Skin of body (tissue), 2 donors: ENCODE results near the gene ITGA8. TPM values are rescaled to one million over a fixed set of nuclear protein-coding genes. Genes with fewer than 3 reads are reported as not detected.
A peak's percentile ranks its signal among the peaks of the same experiment; 100 is the strongest.
"Not testable (repeated sequence)": the region's sequence is repeated elsewhere in the genome, so short reads cannot be mapped to it uniquely, and the experiment has no call there.

Experiments
- DNase-seq: peaks from one replicate; lab custom pipeline; 2025; lab: John Stamatoyannopoulos, UW
- total RNA-seq: library from RNA; depleted of rRNA; stranded (reverse); fragments of >200 nt; gene quantifications from one replicate; pipeline ENCODE4 v1.2.3, GENCODE V29; 2014

ITGA8 gene
- total RNA-seq, 1 donor from 2014 or later, result 17.5 TPM

- DNase-seq, result no peak
Measured at GRCh38 chr10:15620836-15621515, 98.7 kb downstream of the ITGA8 start.

DNA sequence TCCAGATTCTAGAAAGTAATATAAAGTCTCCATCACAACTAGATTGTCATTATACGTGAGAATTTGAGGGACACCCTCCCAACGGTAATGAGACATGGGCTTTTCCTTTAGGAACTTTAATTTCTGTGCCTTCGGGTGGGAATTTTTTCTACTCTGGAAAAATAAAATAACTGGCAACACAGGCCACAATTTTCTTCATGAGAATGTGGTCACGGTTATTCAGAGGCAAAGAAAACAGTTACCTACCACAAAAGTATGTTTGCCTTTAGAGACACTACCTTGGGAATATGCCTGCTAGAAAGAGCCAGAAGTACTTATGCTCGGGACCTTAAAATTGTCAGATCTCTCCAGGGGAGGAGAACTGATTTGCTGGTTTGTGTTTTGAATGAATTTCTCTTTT lies 99.4 kb downstream of the ITGA8 start:
- DNase-seq, result no peak

- DNase-seq, result no peak
Measured at GRCh38 chr10:15609246-15609645, 110.5 kb downstream of the ITGA8 start.

DNA sequence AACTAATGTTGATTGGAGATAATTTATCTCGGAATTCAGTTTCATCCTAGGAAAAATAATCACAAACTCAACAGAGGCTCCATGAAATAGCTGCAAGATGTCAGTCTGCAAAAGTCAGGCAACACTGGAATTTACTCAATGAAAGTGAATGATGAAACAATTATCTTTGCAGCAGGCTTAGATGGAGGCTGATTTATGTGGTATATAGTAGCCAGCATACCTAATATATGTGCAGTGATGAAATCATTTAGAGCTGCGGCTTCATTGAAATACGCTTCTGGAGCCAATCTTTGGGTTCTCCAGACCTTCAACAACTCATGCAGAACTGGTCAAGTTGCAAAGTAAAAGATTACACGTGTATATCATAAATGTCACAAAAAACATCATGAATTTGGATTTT lies 113.3 kb downstream of the ITGA8 start:
- DNase-seq, result peak; percentile 56

GRCh38 chr10:15605740-15606369 lies 113.9 kb downstream of the ITGA8 start:
- DNase-seq, result peak; percentile 78

GRCh38 chr10:15603446-15604011 lies 116.2 kb downstream of the ITGA8 start:
- no peak for DNase-seq

DNA sequence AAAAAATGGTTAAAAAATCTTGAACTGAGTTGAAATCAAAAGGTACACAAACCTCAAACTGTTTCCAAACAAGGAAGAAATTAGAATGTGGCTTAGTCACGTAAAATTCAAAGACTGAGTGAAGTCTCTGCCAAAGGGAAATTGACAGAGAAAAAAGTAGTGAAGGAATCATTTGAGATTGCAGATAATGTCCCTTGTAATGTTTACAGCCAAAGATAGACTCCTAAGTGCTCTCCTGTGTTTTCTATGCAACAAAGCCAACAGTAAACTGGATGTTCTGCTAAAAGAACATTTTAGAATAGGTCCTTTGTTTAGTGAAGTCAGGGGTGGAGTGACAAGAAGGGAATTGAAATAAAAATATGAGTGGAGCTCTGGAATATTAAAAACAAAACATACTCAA lies 117.9 kb downstream of the ITGA8 start:
- no peak for DNase-seq

GRCh38 chr10:15595260-15595659 lies 124.5 kb downstream of the ITGA8 start:
- no peak for DNase-seq

DNA sequence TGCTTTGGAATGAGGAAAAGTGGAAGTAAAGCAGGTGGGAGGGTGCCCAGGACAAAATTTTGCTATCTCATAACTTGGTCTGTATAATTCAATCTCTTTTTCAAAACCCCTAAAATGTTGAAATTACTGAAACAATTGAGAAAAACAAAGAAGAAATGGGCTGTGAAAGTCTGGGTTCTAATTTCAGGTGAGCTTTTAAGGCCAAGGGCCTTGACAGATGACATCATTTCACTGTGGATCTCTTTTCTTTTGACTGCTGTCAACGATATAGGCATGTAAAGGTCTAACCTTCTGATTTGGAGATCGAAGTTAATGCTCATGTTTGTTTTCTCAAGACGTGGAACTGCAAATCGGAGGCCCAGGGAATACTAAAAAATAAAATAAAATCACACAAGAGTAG lies 127.8 kb downstream of the ITGA8 start:
- DNase-seq, result no peak

DNA sequence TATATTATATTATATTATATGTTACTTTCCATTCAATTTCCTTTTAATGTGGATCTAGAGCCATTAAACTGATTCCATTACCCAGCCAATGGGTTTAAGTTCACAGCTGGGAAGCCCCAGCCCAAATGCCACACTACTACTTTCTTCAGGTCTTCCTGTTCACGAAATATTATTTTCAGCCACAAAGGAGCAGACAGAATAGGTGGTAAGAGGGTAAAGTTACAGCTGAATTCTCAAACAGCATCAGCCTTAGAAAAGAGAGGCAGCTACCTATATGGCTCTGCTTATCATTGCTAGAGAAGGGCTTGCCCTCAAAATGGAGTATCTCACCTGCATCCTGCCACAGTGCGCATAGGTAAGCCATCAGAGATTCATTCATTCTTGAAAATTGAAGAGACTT lies 128.3 kb downstream of the ITGA8 start:
- no peak for DNase-seq

- peak; percentile 31 for DNase-seq
Measured at GRCh38 chr10:15588635-15589508, 130.8 kb downstream of the ITGA8 start.

DNA sequence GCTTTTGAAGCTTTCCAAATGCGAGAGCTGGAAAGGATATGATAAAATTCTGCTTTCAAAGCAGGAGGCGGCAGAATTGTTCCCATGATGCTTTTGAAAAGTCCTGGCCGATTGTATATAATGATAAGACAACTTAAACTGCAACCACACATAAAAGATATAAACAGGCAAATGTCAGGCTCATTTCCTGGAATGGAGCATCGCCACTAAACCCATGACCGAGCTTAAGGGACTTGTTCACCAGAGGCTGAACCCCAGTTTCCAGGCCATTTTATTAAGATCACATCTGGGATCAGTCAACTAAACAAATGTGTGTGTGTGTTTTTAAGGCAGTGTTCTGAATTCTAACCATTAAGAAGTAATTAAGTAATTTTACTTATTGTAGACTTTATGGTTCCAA lies 131.6 kb downstream of the ITGA8 start:
- DNase-seq, result no peak

GRCh38 chr10:15587271-15587670 lies 132.5 kb downstream of the ITGA8 start:
- no peak for DNase-seq

- no peak for DNase-seq
Measured at GRCh38 chr10:15585303-15585715, 134.4 kb downstream of the ITGA8 start.

GRCh38 chr10:15582972-15583371 lies 136.8 kb downstream of the ITGA8 start:
- not testable (repeated sequence) for DNase-seq

DNA sequence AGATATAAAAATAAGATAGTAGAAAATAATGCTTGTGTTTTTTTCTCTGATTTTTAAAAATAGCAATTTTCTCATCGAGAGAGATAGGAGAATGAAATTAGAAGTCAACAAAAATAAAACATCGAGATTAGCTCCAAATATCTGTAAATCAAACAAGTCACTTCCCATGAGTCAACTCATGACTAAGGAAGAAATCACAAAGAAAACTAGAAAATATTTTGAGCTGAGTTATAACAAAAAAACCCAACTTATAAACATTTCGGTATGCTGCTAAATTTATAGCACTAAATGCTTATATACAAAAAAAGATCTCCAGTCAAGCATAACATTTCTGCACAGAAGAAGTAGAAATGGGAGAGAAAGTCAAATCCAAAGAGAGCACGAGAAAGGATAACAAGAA lies 140.1 kb downstream of the ITGA8 start:
- DNase-seq, result no peak

- peak; percentile 9 for DNase-seq
Measured at GRCh38 chr10:15572531-15573045, 147.1 kb downstream of the ITGA8 start.

DNA sequence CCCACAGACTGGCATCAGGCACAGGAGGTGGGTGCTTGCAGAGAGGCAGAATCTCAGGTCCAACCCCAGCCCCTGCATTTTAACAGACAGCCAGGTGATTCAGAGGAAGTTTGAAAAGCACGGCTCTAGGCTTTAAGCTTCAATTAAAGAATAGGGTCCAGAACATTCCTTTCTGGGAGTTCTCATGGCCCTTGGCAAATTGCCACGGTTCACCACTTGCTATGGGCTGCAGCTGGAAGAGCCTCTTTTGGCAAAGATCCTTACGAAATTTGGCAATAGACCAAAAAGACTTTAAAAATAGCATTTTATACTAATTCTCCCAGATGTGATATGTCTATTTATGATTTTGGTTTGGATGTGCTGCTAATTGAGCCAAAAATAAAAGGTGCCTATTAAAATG lies 148.1 kb downstream of the ITGA8 start:
- no peak for DNase-seq

GRCh38 chr10:15570738-15571339 lies 148.9 kb downstream of the ITGA8 start:
- no peak for DNase-seq

DNA sequence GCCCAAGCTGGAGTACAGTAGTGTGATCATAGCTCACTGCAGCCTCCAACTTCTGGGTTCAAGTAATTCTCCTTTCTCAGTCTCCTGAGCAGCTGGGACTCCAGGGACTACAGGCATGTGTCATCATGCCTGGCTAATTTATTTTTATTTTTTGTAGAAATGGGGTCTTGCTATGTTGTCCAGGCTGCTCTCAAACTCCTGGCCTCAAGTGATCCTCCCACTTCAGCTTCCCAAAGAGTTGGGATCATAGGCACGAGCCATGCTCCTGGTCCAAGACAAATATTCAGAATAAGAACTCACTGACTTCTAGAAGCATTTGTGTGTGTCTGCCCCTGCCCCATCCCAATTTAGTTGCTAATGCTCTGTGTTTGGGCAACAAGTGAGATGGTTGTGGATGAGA lies 151.8 kb downstream of the ITGA8 start:
- DNase-seq, result no peak

GRCh38 chr10:15563246-15563645 lies 156.5 kb downstream of the ITGA8 start:
- DNase-seq, result no peak
